ENCODE results near the gene ELOVL1.
"Not testable (repeated sequence)": the region's sequence is repeated elsewhere in the genome, so short reads cannot be mapped to it uniquely, and the experiment has no call there.

ELOVL1 gene

DNA sequence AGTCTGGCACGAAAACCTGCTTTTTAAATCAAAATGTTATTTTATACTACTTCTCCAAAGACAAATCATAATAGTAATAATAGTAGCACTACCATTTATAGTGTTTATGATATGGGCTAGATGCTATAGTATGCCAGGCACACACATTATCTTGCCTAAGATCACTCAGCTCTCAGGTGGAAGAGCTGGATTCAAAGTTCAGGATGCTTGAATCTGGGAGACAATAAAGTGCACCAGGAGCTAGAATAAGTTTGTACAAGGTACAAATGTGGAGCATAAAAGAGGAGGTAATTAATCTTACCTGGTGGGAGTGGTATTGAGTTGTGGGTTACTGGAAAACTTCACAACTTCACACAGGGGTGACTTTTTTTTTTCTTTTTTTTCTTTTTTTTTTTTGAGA lies 10.0 kb upstream of the ELOVL1 start:
- H3K9ac ChIP-seq (ENCODE audit: low read length) = no peak overlapping the region
- H3K4me3 ChIP-seq (ENCODE audit: low read depth in 1 of 2, low read length in 2 of 2) = no peak overlapping the region
- no peak overlapping the region for H3K27ac ChIP-seq (ENCODE audit: low read depth, low read length)
- H3K36me3 ChIP-seq (ENCODE audit: insufficient read depth, low read length) = peaks cover 34% of the 10 kb centered on the region
- H3K9me3 ChIP-seq (ENCODE audit: low read length) = no peaks in the 10 kb centered on the region
- peaks cover 8% of the 10 kb centered on the region for H3K4me1 ChIP-seq (ENCODE audit: insufficient read depth, low read length)
- H3K27me3 ChIP-seq (ENCODE audit: control insufficient read depth in 1 of 2, insufficient read depth in 2 of 2, low read length in 2 of 2) = no peaks in the 10 kb centered on the region

DNA sequence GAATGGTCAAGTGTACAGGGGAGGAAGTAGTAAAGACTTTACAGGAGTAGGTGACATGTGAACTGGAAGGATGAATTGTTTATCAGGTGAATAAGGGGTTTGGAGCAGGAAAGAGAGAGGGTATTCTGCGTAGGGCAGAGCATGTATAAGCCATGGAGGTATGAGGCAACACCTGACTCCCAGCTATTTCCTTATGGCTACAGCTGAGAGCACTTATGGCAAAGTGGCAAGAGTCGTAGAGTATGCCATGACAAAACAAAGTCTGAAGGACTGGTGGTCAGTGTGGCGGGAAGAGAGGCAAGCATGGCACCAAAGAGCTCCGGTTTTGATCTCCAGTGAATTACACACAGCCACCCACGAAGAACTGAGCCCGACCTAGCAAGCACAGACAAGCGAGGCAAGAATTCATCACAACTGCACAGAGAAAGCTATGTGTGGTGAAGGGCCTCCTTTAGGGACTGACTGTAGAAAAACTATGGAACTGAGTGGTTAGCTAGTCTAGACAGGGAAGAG lies 9.0 kb upstream of the ELOVL1 start:
- no peak overlapping the region for H3K27ac ChIP-seq (ENCODE audit: low read depth, low read length)
- H3K27me3 ChIP-seq (ENCODE audit: control insufficient read depth in 1 of 2, insufficient read depth in 2 of 2, low read length in 2 of 2) = no peaks in the 10 kb centered on the region
- no peaks in the 10 kb centered on the region for H3K4me1 ChIP-seq (ENCODE audit: insufficient read depth, low read length)

DNA sequence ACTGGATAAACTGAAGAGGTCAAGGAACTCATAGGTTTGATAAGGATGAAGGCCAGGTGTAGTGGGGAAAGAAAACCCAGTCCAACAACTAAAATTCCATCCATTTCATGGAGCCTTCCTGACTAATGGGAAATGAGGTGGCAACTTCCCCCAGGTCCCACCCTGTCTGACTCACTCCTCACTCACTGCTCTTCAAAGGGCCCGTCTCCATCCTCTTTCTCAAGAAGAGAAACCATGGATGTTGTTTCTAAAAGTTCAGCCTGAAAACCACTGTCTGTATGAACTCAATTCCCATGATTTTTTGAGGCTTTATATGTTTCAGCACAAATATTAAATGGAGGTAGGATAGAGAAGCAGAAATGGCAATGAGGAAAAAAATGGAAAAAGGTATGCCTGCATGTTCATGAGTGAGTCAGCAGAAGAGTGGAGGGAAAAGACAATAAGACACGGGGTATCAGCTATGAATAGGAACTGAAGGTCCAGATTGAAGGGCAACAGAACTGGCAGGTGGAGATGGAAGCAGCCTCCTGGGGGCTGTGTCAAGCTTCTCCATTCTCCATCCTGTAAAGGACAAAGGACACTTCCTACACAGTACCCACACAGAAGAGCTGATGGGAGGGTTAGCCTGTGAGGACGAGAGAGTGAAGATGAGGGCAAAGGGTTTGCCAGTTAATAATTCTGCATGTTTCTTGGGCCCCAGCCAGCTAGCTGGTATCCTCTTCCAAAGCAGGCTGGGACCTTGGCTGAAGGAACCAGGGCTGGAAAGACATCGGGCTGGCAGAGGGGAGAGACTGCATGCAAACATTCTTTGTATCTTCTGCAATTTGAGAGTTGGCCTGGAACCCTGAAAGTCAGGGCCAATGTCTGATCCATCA lies 5.5 kb upstream of the ELOVL1 start:
- H3K27ac ChIP-seq (ENCODE audit: low read depth, low read length) = no peak overlapping the region

More for the DNA sequence above, 9.0 kb upstream of the ELOVL1 start:
- Histone ChIP-seq H3K36me3 (ENCODE audit: insufficient read depth, low read length) (peaks cover 26% of the 10 kb centered on the region), H3K4me3 (ENCODE audit: low read depth in 1 of 2, low read length in 2 of 2) (no peak overlapping the region), H3K9ac (ENCODE audit: low read length) (no peak overlapping the region), H3K9me3 (ENCODE audit: low read length) (no peaks in the 10 kb centered on the region)

DNA sequence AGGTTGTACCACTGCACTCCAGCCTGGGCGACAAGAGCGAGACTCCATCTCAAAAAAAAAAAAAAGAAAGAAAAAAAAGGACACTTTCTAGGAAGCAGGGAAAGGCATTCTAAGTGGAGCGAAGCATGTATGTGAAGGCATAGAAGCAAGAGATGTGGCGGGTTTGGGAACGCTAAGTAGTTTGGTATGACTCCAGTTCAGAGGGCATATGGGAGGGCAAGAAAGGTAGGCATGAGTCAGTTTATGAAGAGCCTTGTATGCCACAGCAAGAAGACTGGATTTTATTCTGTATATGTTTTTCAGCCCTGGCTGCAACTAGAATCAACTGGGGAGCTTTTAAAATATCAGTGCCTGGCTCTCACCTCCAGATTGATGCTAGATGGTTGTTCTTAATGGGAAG lies 4.4 kb upstream of the ELOVL1 start:
- Histone ChIP-seq H3K27ac (ENCODE audit: low read depth, low read length) (no peak overlapping the region), H3K9ac (ENCODE audit: low read length) (no peak overlapping the region), H3K4me3 (ENCODE audit: low read depth in 1 of 2, low read length in 2 of 2) (no peak overlapping the region), H3K4me1 (ENCODE audit: insufficient read depth, low read length) (peaks cover 6% of the 10 kb centered on the region), H3K36me3 (ENCODE audit: insufficient read depth, low read length) (peaks cover 14% of the 10 kb centered on the region), H3K27me3 (ENCODE audit: control insufficient read depth in 1 of 2, insufficient read depth in 2 of 2, low read length in 2 of 2) (no peaks in the 10 kb centered on the region), H3K9me3 (ENCODE audit: low read length) (no peaks in the 10 kb centered on the region)

More for the DNA sequence above, 5.5 kb upstream of the ELOVL1 start:
- Histone ChIP-seq H3K4me3 (ENCODE audit: low read depth in 1 of 2, low read length in 2 of 2) (no peak overlapping the region), H3K9ac (ENCODE audit: low read length) (no peak overlapping the region), H3K4me1 (ENCODE audit: insufficient read depth, low read length) (peaks cover 6% of the 10 kb centered on the region), H3K27me3 (ENCODE audit: control insufficient read depth in 1 of 2, insufficient read depth in 2 of 2, low read length in 2 of 2) (no peaks in the 10 kb centered on the region), H3K9me3 (ENCODE audit: low read length) (no peaks in the 10 kb centered on the region), H3K36me3 (ENCODE audit: insufficient read depth, low read length) (peaks cover 14% of the 10 kb centered on the region)

DNA sequence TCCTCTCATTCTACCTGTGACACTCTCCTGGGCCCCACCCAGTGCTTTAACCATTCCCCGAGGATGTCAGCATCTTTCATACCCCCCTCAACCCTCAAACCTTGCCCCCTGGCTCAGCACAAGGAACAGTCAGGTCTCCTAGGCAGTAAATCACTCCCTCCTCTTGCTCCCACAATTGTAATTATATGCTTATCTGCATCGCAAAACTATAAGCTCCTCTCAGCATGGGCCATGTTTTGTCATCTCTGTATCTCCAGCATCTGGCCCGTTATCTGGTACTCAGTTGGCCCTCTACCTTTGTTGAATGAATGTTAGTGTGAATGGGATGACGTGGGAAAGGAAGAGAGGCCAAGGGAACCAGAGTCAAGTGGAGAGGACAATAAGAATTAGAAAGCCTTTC lies 2.8 kb upstream of the ELOVL1 start:
- Histone ChIP-seq H3K9me3 (ENCODE audit: low read length) (no peaks in the 10 kb centered on the region), H3K4me1 (ENCODE audit: insufficient read depth, low read length) (peaks cover 11% of the 10 kb centered on the region), H3K36me3 (ENCODE audit: insufficient read depth, low read length) (peaks cover 14% of the 10 kb centered on the region), H3K27ac (ENCODE audit: low read depth, low read length) (no peak overlapping the region), H3K9ac (ENCODE audit: low read length) (no peak overlapping the region), H3K27me3 (ENCODE audit: control insufficient read depth in 1 of 2, insufficient read depth in 2 of 2, low read length in 2 of 2) (no peaks in the 10 kb centered on the region), H3K4me3 (ENCODE audit: low read depth in 1 of 2, low read length in 2 of 2) (no peak overlapping the region)

DNA sequence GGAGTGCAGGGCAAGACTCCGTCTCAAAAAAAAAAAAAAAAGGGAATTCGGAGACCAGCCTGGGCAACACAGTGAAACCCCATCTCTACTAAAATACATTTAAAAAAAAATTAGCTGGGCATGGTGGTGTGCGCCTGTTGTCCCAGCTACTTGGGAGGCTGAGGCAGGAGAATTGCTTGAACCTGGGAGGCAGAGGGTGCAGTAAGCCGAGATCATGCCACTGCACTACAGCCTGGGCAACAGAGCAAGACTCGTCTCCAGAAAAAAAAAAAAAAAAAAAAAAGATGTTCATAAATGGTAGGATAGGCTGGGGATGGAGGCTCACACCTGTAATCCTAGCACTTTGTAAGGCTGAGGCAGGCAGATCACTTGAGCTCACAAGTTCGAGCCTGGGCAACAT lies 2.0 kb upstream of the ELOVL1 start:
- H3K36me3 ChIP-seq (ENCODE audit: insufficient read depth, low read length) = peaks cover 20% of the 10 kb centered on the region
- H3K9me3 ChIP-seq (ENCODE audit: low read length); H3K27ac ChIP-seq (ENCODE audit: low read depth, low read length); H3K27me3 ChIP-seq (ENCODE audit: control insufficient read depth in 1 of 2, insufficient read depth in 2 of 2, low read length in 2 of 2); H3K4me3 ChIP-seq (ENCODE audit: low read depth in 1 of 2, low read length in 2 of 2); H3K9ac ChIP-seq (ENCODE audit: low read length): not testable (repeated sequence)
- peaks cover 11% of the 10 kb centered on the region for H3K4me1 ChIP-seq (ENCODE audit: insufficient read depth, low read length)

DNA sequence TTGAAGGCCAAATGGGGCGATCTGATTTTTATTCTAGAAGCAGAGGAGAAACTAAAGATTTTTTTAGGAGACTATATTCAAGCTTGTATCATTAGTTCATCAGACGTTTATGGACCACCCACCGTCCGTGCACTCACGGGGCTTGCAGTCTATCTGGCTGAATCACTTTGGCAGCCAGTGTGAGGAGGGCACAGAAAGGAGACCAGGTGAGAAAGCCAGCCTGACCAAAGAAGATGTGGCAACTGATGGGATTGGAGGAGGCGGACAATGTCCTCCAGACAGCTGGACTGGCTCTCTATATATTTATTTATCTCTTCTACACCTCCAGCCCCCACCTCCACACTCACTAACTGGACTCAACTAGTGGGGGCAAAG lies 822 bp upstream of the ELOVL1 start:
- peaks cover 23% of the 10 kb centered on the region for H3K36me3 ChIP-seq (ENCODE audit: insufficient read depth, low read length)
- no peaks in the 10 kb centered on the region for H3K27me3 ChIP-seq (ENCODE audit: control insufficient read depth in 1 of 2, insufficient read depth in 2 of 2, low read length in 2 of 2)
- peak overlapping the region; percentile 89 for H3K27ac ChIP-seq (ENCODE audit: low read depth, low read length)
- peak overlapping the region; percentile 71 for H3K9ac ChIP-seq (ENCODE audit: low read length)
- peaks cover 11% of the 10 kb centered on the region for H3K4me1 ChIP-seq (ENCODE audit: insufficient read depth, low read length)
- no peaks in the 10 kb centered on the region for H3K9me3 ChIP-seq (ENCODE audit: low read length)
- H3K4me3 ChIP-seq (ENCODE audit: low read depth in 1 of 2, low read length in 2 of 2) = peak overlapping the region; percentile 69 to 79

DNA sequence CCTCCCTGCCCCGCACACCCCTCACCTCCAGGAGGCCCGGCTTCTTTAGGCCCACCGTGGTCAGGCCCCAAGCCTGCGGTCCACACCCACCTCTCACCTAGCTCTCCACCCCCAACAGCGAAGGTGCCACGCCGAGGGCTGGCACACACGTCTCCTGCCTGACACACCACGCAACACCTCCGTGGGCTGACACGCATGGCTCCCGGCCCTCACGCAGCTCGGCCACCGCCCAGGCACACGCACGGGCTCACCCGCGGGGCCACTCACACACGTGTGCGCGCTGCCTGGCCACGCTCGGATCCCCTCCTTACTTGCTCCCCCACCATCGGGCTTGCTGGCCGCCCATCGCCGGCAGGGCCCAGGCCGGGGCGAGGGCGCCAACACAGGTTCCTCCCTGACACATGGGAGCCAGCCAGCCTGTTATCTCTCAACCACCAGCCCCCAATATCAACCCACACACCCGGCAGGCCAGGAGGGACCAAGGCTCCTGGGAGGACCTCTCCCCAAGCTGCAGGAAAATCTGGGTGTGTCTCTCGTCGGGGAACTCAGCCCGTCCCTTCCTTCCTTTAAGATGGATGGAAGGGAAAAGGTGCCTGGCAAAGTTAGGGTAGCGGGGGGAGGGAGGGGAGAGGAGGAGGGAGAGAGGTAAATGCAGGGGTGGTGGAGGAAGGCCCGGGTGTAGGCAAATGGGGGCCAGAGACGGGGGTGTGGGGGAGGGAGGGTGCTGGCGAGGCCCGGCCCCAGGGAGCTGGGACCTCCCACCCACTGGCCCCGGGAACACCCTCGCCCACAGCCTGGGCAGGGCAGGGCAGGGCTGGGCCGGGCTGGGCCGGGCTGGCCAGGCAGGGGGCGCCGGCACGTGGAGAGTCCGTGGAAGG lies 546 bp downstream of the ELOVL1 start:
- Histone ChIP-seq H3K9me3 (ENCODE audit: low read length) (no peaks in the 10 kb centered on the region), H3K27ac (ENCODE audit: low read depth, low read length) (peak overlapping the region; percentile 75), H3K9ac (ENCODE audit: low read length) (peak overlapping the region; percentile 80), H3K4me1 (ENCODE audit: insufficient read depth, low read length) (peaks cover 11% of the 10 kb centered on the region), H3K27me3 (ENCODE audit: control insufficient read depth in 1 of 2, insufficient read depth in 2 of 2, low read length in 2 of 2) (no peaks in the 10 kb centered on the region), H3K36me3 (ENCODE audit: insufficient read depth, low read length) (peaks cover 30% of the 10 kb centered on the region), H3K4me3 (ENCODE audit: low read depth in 1 of 2, low read length in 2 of 2) (peak overlapping the region; percentile 79 to 81)

DNA sequence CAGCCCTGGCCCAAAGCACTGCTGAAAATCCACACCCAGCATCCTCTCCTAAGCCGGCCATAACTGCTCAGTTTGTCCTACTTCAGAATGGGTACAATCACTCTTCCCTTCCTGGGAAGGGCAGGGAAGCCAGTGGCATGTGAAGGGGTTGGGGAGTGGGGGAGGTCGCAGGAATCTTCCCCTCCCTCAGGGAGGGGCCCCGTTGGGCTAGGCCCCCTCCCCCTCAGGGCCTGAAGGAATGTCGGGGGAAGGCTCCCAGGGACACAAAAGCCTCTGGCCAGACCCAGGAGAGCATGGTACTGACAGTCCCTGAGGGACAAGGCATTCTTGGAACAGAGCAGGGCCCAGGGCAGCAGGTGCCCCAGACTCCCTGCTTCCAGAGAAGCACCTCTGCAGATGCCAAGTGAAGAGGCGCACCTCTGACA lies 1.2 kb downstream of the ELOVL1 start:
- Histone ChIP-seq H3K9me3 (ENCODE audit: low read length) (no peaks in the 10 kb centered on the region), H3K36me3 (ENCODE audit: insufficient read depth, low read length) (peaks cover 36% of the 10 kb centered on the region), H3K27me3 (ENCODE audit: control insufficient read depth in 1 of 2, insufficient read depth in 2 of 2, low read length in 2 of 2) (no peaks in the 10 kb centered on the region), H3K4me3 (ENCODE audit: low read depth in 1 of 2, low read length in 2 of 2) (peak overlapping the region; percentile 79 to 81), H3K4me1 (ENCODE audit: insufficient read depth, low read length) (peaks cover 11% of the 10 kb centered on the region), H3K27ac (ENCODE audit: low read depth, low read length) (peak overlapping the region; percentile 75), H3K9ac (ENCODE audit: low read length) (peak overlapping the region; percentile 80)

DNA sequence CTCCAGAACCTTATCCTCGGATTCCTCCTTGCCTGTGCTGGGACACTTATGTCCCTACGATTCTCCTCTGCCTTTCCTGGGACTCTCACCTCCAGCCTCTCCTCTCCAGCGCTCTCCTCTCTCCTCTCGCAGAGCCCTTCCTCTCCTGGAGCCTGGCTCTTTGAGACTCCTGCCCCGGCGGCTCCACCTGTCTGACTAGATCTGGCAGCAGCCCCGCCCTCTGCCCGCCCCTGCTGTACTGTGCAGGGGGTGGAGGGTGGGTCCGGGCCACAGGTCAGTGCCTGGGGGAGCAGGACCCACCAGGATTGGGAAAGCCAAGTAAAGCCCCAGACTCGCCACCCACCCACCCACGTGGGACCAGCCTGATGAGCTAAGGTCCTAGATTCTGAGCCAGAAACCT lies 1.6 kb downstream of the ELOVL1 start:
- Histone ChIP-seq H3K4me1 (ENCODE audit: insufficient read depth, low read length) (peaks cover 11% of the 10 kb centered on the region), H3K9ac (ENCODE audit: low read length) (no peak overlapping the region), H3K9me3 (ENCODE audit: low read length) (no peaks in the 10 kb centered on the region), H3K4me3 (ENCODE audit: low read depth in 1 of 2, low read length in 2 of 2) (no peak overlapping the region), H3K36me3 (ENCODE audit: insufficient read depth, low read length) (peaks cover 36% of the 10 kb centered on the region), H3K27ac (ENCODE audit: low read depth, low read length) (peak overlapping the region; percentile 75), H3K27me3 (ENCODE audit: control insufficient read depth in 1 of 2, insufficient read depth in 2 of 2, low read length in 2 of 2) (no peaks in the 10 kb centered on the region)

DNA sequence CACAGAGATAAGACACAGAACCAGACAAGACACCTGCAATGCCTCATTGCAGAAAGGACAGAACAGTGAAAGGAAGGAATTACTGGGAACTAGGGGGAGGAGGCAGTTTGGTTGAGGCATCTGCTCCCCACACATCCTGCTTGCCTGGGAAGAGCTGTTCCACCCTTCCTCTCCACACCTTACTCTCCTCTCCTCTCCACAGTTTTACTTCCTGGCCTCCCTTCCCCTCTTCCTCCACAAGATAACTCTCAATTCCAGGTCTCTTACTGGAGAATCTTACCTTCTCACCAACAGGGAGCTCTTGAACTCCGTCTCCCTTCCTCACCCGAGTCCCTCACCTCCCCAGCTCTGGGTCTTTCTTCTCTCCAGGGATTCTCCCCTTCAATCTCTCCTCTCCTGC lies 2.1 kb downstream of the ELOVL1 start:
- Histone ChIP-seq H3K4me3 (ENCODE audit: low read depth in 1 of 2, low read length in 2 of 2) (no peak overlapping the region), H3K4me1 (ENCODE audit: insufficient read depth, low read length) (peaks cover 11% of the 10 kb centered on the region), H3K27ac (ENCODE audit: low read depth, low read length) (peak overlapping the region; percentile 75), H3K27me3 (ENCODE audit: control insufficient read depth in 1 of 2, insufficient read depth in 2 of 2, low read length in 2 of 2) (no peaks in the 10 kb centered on the region), H3K36me3 (ENCODE audit: insufficient read depth, low read length) (peaks cover 36% of the 10 kb centered on the region), H3K9me3 (ENCODE audit: low read length) (no peaks in the 10 kb centered on the region), H3K9ac (ENCODE audit: low read length) (no peak overlapping the region)

All from muscle layer of colon (tissue), 2 donors.